HG02588 (cell line): ENCODE measurements around the gene ADK.
"Not testable (repeated sequence)": the region's sequence is repeated elsewhere in the genome, so short reads cannot be mapped to it uniquely, and the experiment has no call there.

ENCODE experiments used
- ATAC-seq: cut with Tn5 transposase; IDR thresholded peaks from one replicate; pipeline ENCODE4 v1.9.1; 2021; ENCODE audit warnings: mild to moderate bottlenecking, moderate library complexity; ENCODE audit not compliant: unreplicated experiment

Gene ADK

DNA sequence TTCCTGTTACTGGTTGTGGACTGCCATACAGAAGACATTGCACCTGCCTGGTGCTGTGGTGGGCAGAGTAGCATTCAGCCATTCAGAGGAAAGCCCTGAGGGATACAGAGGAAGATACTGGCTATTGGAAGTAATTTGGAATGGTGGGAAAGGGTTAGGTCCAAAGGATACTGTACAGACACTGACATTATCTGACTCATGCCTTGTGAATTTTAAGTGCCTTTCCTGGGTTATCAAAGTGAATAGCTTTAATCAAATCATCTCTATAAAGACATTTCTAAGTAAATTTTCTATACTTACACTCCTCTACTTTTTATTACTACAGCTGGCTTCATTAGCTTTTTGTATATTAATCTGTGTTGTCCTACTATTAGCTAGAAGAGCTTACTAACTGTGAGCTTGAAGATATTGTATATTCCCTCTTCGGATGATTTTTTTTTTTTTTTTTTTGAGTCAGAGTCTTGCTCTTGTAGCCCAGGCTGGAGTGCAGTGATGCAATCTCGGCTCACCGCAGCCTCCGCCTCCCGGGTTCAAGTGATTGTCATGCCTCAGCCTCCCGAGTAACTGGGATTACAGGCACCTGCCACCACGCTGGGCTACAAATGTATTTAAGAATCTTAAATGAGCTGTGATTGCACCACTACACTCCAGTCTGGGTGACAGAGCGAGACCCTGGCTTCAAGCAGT lies 186.5 kb downstream of the ADK start:
- ATAC-seq: no peak

DNA sequence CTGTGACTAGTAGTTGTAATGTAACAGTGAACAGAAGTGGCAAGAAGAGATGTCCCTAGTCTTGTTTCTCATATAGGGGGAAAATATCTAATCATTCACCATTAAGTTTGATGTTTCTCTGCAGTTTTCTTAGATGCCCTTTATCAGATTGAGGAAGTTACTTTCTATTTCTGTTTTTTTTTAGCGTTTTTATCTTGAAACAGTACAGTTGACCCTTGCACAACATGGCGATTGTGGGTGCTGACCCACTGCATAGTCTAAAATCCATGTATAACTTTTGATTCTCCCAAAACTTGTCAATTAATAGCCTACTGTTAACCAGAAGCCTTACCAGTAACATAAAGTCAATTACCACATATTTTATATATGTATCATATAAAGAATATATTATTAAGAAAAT lies 192.0 kb downstream of the ADK start:
- no peak for ATAC-seq

DNA sequence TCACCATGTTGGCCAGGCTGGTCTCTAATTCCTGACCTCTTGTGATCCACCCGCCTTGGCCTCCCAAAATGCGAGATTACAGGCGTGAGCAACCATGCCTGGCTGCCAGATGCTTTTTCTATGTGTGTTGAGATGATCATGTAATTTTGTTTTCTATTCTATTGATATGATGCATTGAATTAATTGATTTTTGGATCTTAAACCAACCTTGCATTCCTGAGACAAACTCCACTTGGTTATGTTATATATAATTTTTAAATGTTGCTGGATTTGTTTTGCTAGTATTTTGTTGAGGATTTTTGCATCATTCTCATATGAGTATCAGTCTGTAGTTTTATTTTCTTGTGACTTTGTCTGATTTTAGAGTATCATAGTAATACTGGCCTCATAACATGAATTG lies 192.8 kb downstream of the ADK start:
- ATAC-seq: no peak

DNA sequence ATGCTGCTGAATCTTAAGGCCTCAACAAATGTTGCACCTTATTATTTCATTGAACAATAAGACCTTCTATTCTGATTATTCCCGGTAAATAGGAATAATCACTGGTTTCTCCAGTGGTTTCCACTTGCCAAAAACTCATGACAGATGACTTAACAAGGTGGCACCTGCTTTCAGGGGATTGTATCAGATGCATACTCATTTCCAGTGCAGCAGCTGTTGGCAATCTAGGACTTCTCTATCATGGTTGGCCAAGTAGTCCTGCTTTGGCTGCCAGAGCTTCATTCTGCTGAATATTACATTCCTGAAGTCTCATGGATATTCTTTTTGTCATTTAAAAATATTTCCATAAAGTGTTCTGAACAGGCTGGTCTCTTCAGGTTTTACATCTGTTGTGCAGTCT lies 193.3 kb downstream of the ADK start:
- no peak for ATAC-seq

DNA sequence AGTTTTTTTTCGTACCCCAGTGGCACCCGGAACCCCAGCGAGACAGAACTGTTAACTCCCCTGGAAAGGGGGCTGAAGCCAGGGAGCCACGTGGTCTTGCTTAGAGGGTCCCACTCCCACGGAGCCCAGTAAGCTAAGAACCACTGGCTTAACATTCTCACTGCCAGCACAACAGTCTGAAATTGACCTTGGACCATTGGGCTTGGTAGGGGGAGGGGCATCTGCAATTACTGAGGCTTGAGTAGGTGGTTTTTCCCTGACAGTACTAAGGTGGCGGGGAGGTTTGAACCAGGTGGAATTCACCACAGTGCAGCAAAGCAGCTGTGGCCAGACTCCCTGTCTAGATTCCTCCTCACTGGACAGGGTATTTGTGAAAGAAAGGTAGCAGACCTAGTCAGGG lies 196.5 kb downstream of the ADK start:
- no peak for ATAC-seq

DNA sequence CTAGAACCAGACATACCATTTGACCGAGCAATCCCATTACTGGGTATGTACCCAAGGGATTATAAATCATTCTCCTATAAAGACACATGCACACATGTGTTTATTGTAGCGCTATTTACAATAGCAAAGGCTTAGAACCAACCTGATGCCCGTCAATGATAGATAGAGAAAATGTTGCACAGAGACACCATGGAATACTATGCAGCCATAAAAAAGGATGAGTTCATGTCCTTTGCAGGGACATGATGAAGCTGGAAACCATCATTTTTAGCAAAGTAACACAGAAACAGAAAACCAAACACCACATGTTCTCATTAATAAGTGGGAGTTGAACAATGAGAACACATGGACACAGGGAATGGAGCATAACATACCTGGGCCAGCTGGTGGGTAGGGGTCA lies 202.0 kb downstream of the ADK start:
- not testable (repeated sequence) for ATAC-seq

DNA sequence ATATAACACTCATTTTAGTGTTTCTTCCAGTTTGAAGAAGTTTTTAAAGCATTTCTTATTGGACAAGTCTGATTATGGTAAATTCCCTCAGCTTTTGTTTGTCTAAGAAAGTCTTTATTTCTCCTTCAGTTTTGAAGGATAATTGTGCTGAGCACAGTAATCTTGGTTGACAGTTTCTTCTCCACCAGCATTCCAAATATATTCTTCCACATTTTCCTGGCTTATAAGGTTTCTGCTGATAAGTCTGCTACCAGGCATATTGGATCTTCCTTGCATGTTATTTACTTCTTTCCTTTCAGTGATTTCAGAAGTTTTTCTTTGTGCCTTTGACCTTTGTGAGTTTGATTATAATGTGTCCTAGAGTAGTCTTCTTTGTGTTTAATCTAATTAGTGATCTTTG lies 210.7 kb downstream of the ADK start:
- no peak for ATAC-seq

DNA sequence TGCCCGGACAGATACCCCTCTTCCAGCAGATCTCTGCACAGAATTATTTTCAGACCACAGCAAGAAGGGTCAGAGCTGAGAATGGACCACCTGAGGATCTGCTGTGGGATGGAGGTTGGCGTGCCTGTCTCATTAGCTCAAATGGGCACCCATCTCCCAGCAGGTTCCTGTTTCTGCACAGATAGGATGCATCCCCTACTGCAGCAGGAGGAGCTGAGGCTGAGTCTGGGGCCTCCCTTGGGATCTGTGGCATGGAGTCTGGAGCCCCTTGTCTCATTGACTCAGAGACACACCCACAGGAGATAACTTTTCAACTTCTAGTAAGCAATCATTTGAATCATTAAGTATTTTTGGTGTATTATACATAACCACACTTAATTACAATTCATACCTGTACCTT lies 212.7 kb downstream of the ADK start:
- ATAC-seq: no peak

DNA sequence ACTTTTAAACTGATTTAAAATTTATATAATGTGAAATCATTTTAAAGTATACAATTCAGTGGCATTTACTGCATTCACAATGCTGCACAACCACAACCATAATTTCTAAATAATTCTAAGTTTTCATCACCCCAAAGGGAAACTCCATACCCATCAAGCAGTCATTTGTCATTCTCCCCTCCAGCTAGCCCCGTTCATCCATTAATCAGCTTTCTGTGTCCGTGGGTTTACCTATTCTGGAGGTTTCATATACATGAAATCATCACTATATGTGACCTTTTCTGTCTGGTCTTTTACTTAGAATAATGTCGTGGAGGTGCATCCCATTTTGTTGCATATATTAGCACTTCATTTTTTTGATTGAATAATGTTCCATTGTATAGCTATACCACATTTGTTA lies 214.1 kb downstream of the ADK start:
- ATAC-seq: no peak

DNA sequence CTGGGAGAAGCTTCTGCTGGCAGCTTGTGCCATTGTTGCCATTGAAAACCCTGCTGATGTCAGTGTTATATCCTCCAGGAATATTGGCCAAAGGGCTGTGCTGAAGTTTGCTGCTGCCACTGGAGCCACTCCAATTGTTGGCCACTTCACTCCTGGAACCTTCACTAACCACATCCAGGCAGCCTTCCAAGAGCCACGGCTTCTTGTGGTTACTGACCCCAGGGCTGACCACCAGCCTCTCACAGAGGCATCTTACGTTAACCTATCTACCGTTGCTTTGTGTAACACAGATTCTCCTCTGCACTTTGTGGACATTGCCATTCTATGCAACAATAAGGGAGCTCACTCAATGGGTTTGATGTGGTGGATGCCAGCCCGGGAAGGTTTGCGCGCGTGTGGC lies 220.7 kb downstream of the ADK start:
- ATAC-seq: no peak

DNA sequence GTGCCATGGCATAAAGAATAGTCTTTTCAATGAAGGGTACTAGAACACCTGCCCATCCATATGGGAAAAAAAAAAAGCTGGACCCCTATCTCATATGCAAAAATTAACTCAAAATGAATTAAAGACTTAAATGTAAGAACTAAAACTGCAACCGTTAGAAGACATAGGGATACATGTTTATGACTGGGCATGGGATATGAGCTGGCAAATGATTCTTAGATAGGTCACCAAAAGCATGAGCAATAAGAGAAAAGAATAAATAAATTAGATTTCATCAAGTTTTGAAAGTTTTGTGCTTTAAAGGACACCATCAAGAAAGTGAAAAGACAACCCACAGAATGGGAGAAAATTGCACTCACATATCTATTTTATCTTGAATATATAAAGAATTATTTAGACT lies 222.0 kb downstream of the ADK start:
- no peak for ATAC-seq

DNA sequence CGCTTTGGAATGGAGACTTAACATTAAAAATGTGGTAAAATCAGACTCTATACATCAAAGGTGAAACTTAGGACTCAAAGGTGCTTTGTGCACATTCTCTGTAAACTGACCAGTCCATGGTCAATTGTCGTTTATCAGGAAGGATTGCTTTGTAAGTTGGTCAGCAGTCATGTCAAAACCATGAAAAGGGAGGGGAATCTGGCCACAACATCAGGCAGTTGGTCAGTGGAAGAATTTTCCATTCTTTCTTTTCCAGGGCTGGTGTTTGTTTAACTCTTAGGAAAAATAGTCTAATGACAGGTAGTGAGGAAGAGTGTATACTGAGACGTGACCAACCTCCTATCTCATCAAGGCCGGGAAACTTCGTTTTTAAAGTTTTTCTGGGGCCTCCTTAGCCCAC lies 226.5 kb downstream of the ADK start:
- no peak for ATAC-seq

DNA sequence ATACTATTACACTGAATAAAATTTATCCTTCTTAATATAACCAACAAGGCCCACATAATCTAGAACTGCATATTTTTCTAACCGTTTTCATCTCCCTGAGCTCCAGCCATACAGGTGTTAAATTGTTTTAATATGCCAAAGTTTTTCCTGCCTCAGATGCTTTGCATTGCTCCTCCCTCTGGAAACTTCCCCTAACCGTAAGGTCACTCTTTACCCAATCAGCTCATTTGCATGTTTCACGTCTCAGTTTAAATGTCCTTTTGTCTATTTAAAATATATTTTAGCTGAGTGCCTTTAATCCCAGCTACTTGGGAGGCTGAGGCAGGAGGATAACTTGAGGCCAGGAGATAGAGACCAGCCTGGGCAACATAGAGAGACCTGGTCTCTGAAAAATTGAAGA lies 228.5 kb downstream of the ADK start:
- no peak for ATAC-seq

DNA sequence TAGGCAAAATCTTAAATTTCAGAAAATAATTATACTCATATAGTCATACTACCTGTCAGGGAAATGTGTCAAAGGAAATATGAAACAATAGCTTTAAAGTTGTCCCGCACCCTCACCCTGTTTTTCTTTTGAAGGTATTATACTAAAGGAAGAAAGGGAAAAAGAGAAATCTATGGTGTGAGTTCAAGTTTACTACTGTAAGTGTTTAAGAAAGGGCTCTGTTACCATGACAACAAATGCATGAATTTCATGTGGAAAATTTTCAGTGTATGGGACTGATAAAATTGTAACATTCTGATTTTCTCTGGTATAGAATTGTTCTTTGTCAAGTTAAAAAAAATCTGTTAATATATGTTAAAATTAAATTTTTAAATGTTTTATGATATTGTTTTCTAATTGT lies 229.8 kb downstream of the ADK start:
- no peak for ATAC-seq

DNA sequence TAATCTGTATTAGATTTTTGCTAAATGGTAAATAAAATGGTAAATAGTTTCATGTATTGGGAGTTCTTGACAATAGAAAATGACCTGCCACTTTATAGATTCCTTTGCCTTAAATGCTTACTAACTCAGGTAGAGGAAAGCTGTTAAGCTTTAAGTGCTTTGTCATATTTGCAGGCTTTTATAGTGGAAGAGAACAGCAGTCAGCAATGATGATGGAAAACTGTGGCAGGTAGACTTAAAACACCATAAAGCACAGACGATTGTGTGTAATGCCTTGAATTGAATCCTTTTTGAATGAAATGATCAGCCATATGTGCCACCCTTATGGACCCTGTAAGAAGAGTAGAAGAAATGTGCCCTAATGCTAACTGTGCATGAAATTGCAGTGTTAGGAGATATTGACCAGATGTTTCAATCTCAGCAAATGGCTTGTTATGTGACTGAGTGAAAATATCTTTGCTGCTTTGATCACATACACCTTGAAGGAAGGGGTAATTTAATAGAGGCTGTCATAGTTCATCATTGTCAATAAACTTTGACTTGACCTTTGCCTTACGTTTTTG lies 230.4 kb downstream of the ADK start:
- no peak for ATAC-seq

DNA sequence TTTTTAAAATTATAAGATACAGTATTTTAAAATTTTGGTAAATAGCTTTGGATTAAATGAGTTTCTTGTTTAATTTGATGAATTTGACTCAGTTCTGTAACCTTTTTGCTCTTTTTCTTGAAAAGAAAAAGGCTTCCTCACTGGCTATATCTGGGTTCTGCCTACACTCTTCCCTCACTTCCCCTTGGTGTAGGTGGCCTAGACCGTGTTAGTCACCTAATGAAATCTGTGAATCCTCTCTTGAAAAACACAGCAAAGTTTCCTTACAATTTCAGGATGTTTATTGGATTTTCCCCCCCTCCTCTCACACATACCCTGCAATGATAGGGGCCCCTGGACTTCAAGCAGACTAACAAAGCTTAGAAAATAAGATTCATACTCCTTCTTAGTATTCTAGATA lies 231.6 kb downstream of the ADK start:
- no peak for ATAC-seq

DNA sequence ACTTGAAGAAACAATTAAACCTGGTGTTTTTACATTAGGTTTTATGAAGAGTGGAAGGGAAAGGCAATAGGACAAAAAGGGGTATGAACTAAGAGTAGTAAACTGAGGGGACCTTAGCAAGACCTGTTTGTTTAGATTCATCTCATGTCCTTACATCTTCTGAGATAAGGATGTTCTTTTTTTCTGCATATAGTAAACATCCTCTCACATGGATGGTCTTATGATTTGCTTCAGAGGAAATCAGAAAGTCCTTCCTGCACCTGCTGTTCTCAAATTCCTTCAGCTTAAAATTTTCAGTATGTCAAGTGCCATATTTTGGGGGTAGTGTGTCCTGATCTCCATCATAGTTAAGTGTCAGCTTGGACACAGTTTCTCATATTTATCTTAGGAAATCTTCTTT lies 232.6 kb downstream of the ADK start:
- ATAC-seq: no peak

DNA sequence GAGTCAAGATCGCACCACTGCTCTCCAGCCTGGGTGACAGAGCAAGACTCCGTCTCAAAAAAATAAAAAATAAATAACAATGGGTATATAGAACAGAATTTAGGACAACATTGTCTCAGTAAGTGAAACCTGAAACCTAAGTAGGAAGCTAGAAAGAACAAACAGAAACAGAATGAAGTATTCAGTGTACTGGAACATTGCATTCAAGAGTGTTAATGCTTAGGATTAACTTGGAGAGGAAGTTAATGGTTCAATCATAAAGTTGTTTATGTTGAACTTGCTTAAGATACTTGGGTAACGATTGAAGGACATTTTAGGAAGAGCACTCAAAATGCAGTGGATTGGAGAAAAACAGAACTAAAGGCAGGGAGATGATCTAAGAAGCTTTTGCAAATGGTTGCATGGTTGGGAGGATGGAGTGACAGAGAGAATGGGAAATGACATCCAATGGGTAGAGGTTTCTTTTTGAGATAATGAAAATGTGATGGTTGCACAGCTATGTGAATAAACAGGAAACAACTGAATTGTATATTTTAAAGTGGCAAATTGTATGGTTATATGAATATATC lies 233.7 kb downstream of the ADK start:
- ATAC-seq: no peak

DNA sequence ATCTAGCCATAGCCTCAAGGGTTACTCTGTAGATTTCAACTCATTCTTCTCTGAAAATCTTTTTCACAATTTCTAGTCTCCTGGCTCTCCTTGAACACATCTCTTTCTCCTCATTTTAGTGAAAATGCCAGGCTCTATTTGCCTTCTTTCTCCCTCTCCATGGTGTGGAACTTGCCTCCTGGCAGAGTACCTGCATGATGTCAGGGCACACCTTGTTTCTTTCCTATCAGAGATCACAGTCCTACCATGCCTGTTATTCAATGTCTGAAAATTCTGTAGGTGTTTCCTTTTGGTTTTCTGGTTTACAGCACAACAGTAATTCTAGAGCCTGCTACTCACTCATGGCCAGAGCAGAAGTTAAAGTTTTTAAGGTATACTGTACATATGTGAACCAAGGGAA lies 237.8 kb downstream of the ADK start:
- ATAC-seq: no peak

DNA sequence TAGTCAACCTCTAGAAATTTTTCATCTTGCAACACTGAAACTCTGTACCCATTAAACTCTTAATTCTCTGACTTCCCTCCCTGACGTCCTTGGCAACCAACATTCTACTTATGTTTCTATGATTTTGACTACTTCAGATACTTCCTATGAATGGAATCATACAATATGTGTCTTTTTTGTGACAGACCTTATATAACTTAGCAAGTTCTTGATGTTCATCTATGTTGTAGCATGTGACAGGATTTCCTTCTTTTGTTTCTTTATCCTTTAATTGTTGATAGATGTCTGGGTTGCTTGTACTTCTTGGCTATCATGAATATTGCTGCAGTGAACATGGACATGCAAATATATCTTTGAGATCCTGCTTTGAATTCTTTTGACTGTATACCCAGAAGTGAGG lies 240.8 kb downstream of the ADK start:
- ATAC-seq: no peak

DNA sequence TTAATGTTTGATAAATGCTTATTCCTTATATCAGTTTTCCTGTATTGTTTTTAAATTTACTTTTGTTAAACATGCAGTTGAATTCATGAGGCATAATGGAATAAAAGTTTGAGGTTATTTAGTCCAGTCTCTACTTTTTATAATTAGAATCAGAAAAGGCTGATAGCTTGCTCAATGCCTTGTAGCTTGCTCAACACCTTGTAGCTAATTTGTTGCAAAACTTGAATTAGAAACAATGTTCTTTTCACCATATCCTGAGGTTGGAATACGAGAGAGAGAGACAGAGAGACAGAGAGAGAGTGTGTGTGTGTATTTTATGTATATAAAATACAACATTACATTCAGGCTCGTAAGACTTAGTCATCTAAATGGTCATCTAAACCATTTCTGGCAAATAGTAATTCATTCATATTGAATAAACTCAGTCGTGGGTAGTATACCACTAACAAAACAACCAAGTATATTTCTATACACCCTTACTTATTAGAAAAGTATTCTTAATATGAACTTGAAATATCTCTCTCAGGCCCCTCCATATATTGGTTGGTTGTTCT lies 243.5 kb downstream of the ADK start:
- no peak for ATAC-seq

DNA sequence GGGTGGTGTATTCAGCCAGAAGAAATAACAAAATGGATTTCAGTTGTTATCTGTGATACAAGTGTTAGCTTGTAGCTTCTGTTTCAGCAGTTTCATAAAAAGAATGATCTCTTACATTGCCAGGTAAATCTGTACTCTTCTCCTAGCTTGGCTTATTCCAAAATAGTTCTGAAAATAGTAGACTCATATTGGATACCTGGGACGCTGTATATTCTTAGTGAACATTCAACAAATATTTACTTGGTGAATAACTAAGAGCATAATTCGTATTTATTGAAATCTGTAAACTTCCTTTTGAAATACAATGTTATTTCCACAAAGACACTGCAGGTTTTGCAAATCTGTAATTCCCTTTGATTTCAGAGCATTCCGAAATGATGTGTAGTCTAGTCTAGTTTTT lies 249.2 kb downstream of the ADK start:
- no peak for ATAC-seq

DNA sequence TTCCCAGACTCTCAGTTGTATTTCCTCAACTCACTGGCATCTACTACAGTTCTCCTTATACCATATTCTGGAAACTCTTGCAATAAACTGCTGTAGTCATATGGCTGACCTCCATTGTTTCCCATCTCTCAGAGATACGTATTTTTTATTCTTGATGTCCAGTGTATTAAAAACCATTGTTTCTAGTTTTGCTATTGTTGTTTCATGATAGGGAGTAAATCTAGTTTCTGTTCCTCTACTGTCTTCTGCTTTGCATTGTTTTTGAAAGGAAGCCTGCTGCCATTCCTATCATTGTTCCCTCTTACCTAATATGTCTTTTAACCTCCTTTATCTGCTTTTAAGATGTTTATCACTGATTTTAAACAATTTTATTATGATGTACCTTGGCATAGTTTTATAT lies 255.0 kb downstream of the ADK start:
- ATAC-seq: no peak
